ENCODE results near the gene DOK3.

DOK3 gene

GRCh38 chr5:177504086-177505056 is 5.3 kb downstream of the DOK3 start:
- Histone ChIP-seq H3K4me1 (ENCODE audit: control insufficient read depth, insufficient read depth, low read length, poor library complexity, severe bottlenecking) (peaks cover 19% of the 10 kb centered on the region), H3K4me3 (ENCODE audit: extremely low read depth, insufficient read depth, low read length, poor library complexity, severe bottlenecking) (no peak overlapping the region), H3K27ac (ENCODE audit: low read depth, low read length, severe bottlenecking) (no peak overlapping the region), H3K36me3 (ENCODE audit: control insufficient read depth, insufficient read depth, low read length) (peaks cover 27% of the 10 kb centered on the region), H3K9me3 (ENCODE audit: control insufficient read depth, low read length) (no peaks in the 10 kb centered on the region)
- WGBS, 2 experiments (ENCODE audit: insufficient coverage in 2 of 2): 93 to 99% methylated on average over 38 to 45 of the region's 47 CpGs

GRCh38 chr5:177503351-177504085 is 6.1 kb downstream of the DOK3 start:
- 91 to 92% methylated on average over 24 of the region's 24 CpGs for WGBS, 2 experiments (ENCODE audit: insufficient coverage in 2 of 2)
- H3K9me3 ChIP-seq (ENCODE audit: control insufficient read depth, low read length): no peaks in the 10 kb centered on the region
- no peak overlapping the region for H3K4me3 ChIP-seq (ENCODE audit: extremely low read depth, insufficient read depth, low read length, poor library complexity, severe bottlenecking)
- H3K4me1 ChIP-seq (ENCODE audit: control insufficient read depth, insufficient read depth, low read length, poor library complexity, severe bottlenecking): peaks cover 23% of the 10 kb centered on the region
- no peak overlapping the region for H3K27ac ChIP-seq (ENCODE audit: low read depth, low read length, severe bottlenecking)
- peaks cover 24% of the 10 kb centered on the region for H3K36me3 ChIP-seq (ENCODE audit: control insufficient read depth, insufficient read depth, low read length)

- WGBS, 2 experiments (ENCODE audit: insufficient coverage in 2 of 2): 85 to 87% methylated on average over 15 to 16 of the region's 16 CpGs
- H3K27ac ChIP-seq (ENCODE audit: low read depth, low read length, severe bottlenecking): no peak overlapping the region
- H3K4me3 ChIP-seq (ENCODE audit: extremely low read depth, insufficient read depth, low read length, poor library complexity, severe bottlenecking): no peak overlapping the region
- H3K9me3 ChIP-seq (ENCODE audit: control insufficient read depth, low read length): no peaks in the 10 kb centered on the region
- peaks cover 19% of the 10 kb centered on the region for H3K36me3 ChIP-seq (ENCODE audit: control insufficient read depth, insufficient read depth, low read length)
- H3K4me1 ChIP-seq (ENCODE audit: control insufficient read depth, insufficient read depth, low read length, poor library complexity, severe bottlenecking): peaks cover 25% of the 10 kb centered on the region
Measured at GRCh38 chr5:177502886-177503285, 6.7 kb downstream of the DOK3 start.

- 65 to 76% methylated on average over 6 to 8 of the region's 9 CpGs for WGBS, 2 experiments (ENCODE audit: insufficient coverage in 2 of 2)
- Histone ChIP-seq H3K9me3 (ENCODE audit: control insufficient read depth, low read length) (no peaks in the 10 kb centered on the region), H3K27ac (ENCODE audit: low read depth, low read length, severe bottlenecking) (no peak overlapping the region), H3K36me3 (ENCODE audit: control insufficient read depth, insufficient read depth, low read length) (peaks cover 17% of the 10 kb centered on the region), H3K4me3 (ENCODE audit: extremely low read depth, insufficient read depth, low read length, poor library complexity, severe bottlenecking) (no peak overlapping the region), H3K4me1 (ENCODE audit: control insufficient read depth, insufficient read depth, low read length, poor library complexity, severe bottlenecking) (peaks cover 25% of the 10 kb centered on the region)
Measured at GRCh38 chr5:177501874-177502678, 7.5 kb downstream of the DOK3 start.

- WGBS, 2 experiments (ENCODE audit: insufficient coverage in 2 of 2): 21 to 35% methylated on average over 8 to 9 of the region's 10 CpGs
- H3K36me3 ChIP-seq (ENCODE audit: control insufficient read depth, insufficient read depth, low read length): peaks cover 19% of the 10 kb centered on the region
- peaks cover 26% of the 10 kb centered on the region for H3K4me1 ChIP-seq (ENCODE audit: control insufficient read depth, insufficient read depth, low read length, poor library complexity, severe bottlenecking)
- H3K27ac ChIP-seq (ENCODE audit: low read depth, low read length, severe bottlenecking): no peak overlapping the region
- H3K4me3 ChIP-seq (ENCODE audit: extremely low read depth, insufficient read depth, low read length, poor library complexity, severe bottlenecking): no peak overlapping the region
- H3K9me3 ChIP-seq (ENCODE audit: control insufficient read depth, low read length): no peaks in the 10 kb centered on the region
Measured at GRCh38 chr5:177500685-177501522, 8.7 kb downstream of the DOK3 start.

GRCh38 chr5:177499842-177500241 is 9.8 kb downstream of the DOK3 start:
- WGBS, 2 experiments (ENCODE audit: insufficient coverage in 2 of 2): 75 to 82% methylated on average over 5 to 6 of the region's 6 CpGs
- peaks cover 23% of the 10 kb centered on the region for H3K36me3 ChIP-seq (ENCODE audit: control insufficient read depth, insufficient read depth, low read length)
- no peaks in the 10 kb centered on the region for H3K9me3 ChIP-seq (ENCODE audit: control insufficient read depth, low read length)
- no peak overlapping the region for H3K4me3 ChIP-seq (ENCODE audit: extremely low read depth, insufficient read depth, low read length, poor library complexity, severe bottlenecking)
- no peak overlapping the region for H3K27ac ChIP-seq (ENCODE audit: low read depth, low read length, severe bottlenecking)
- H3K4me1 ChIP-seq (ENCODE audit: control insufficient read depth, insufficient read depth, low read length, poor library complexity, severe bottlenecking): peaks cover 36% of the 10 kb centered on the region

GRCh38 chr5:177498013-177498787 is 11.4 kb downstream of the DOK3 start:
- WGBS, 2 experiments (ENCODE audit: insufficient coverage in 2 of 2): 20 to 21% methylated on average over 33 to 37 of the region's 48 CpGs
- no peak overlapping the region for H3K27ac ChIP-seq (ENCODE audit: low read depth, low read length, severe bottlenecking)
- peaks cover 53% of the 10 kb centered on the region for H3K4me1 ChIP-seq (ENCODE audit: control insufficient read depth, insufficient read depth, low read length, poor library complexity, severe bottlenecking)
- H3K9me3 ChIP-seq (ENCODE audit: control insufficient read depth, low read length): no peaks in the 10 kb centered on the region
- peaks cover 26% of the 10 kb centered on the region for H3K36me3 ChIP-seq (ENCODE audit: control insufficient read depth, insufficient read depth, low read length)
- H3K4me3 ChIP-seq (ENCODE audit: extremely low read depth, insufficient read depth, low read length, poor library complexity, severe bottlenecking): peak overlapping the region; percentile 75

GRCh38 chr5:177497292-177498012 is 12.2 kb downstream of the DOK3 start, which contains the start of gene PDLIM7:
PDLIM7 (minus strand) TSS chr5:177497604; CDS start chr5:177496512, 1,092 bp downstream.
- peaks cover 60% of the 10 kb centered on the region for H3K4me1 ChIP-seq (ENCODE audit: control insufficient read depth, insufficient read depth, low read length, poor library complexity, severe bottlenecking)
- H3K4me3 ChIP-seq (ENCODE audit: extremely low read depth, insufficient read depth, low read length, poor library complexity, severe bottlenecking): peak within 1 kb of the TSS; percentile 75
- H3K9me3 ChIP-seq (ENCODE audit: control insufficient read depth, low read length): no peaks in the 10 kb centered on the region
- WGBS, 2 experiments (ENCODE audit: insufficient coverage in 2 of 2): 0% methylated on average over 59 to 71 of the region's 73 CpGs
- H3K27ac ChIP-seq (ENCODE audit: low read depth, low read length, severe bottlenecking): peak within 1 kb of the TSS; percentile 92
- H3K36me3 ChIP-seq (ENCODE audit: control insufficient read depth, insufficient read depth, low read length): peaks cover 30% of the 10 kb centered on the region
